OCI-LY3 (cell line): Measurements from ENCODE around the gene STK39.

Experiments used
- H2AFZ ChIP-seq: fragments of 200-600, 300-600 bp; shearing (Covaris generic); 2 replicates; pipeline ENCODE4 v1.6.0; 2014; ENCODE audit warnings: antibody characterized with exemption, low read depth, low read length
- H3K27ac ChIP-seq: fragments of 200-600, 300-600 bp; sonication (generic); 2 replicates; pipeline ENCODE4 v1.5.1; 2014; ENCODE audit warnings: mild to moderate bottlenecking, low read length, moderate library complexity, mixed read lengths
- H3K27me3 ChIP-seq: fragments of 200-600, 300-600 bp; sonication (generic); 2 replicates; pipeline ENCODE4 v1.6.1; 2014; ENCODE audit warnings: low read depth, low read length, mixed read lengths
- H3K36me3 ChIP-seq: fragments of 200-600, 300-600 bp; sonication (generic); replicated peaks from 2 replicates; pipeline ENCODE3; 2014; ENCODE audit warnings: low read depth, low read length, mixed read lengths
- H3K4me1 ChIP-seq: fragments of 300-600, 200-600 bp; sonication (generic); 2 replicates; pipeline ENCODE4 v1.6.1; 2014; ENCODE audit warnings: low read length, mixed read lengths
- H3K4me2 ChIP-seq: fragments of 200-600, 300-600 bp; sonication (generic); 2 replicates; pipeline ENCODE4 v1.6.1; 2014; ENCODE audit warnings: low read length, mixed read lengths
- H3K4me3 ChIP-seq: fragments of 300-600, 200-600 bp; sonication (generic); 2 replicates; pipeline ENCODE4 v1.5.1; 2014; ENCODE audit warnings: antibody characterized with exemption, mild to moderate bottlenecking, low read length, moderate library complexity
- H3K79me2 ChIP-seq: fragments of 300-600, 200-600 bp; shearing (Covaris generic); 2 replicates; pipeline ENCODE4 v1.6.1; 2014; ENCODE audit warnings: mild to moderate bottlenecking, low read length, mixed read lengths
- H3K9ac ChIP-seq: fragments of 300-600, 200-600 bp; shearing (Covaris generic); 2 replicates; pipeline ENCODE4 v1.6.0; 2014; ENCODE audit warnings: mild to moderate bottlenecking, low read length, moderate library complexity
- H3K9me3 ChIP-seq: fragments of 200-600, 300-600 bp; shearing (Covaris generic); 2 replicates; pipeline ENCODE4 v1.6.1; 2014; ENCODE audit warnings: low read length, mixed read lengths; ENCODE audit not compliant: insufficient read depth
- H4K20me1 ChIP-seq: fragments of 200-600, 300-600 bp; sonication (generic); 2 replicates; pipeline ENCODE4 v1.6.1; 2016; ENCODE audit warnings: low read length, mixed read lengths; ENCODE audit not compliant: insufficient read depth
- EZH2phosphoT487 ChIP-seq: fragments of 200-600 bp; shearing (Covaris generic); IDR thresholded peaks from 2 replicates; pipeline ENCODE4 v1.6.1; 2018; ENCODE audit warnings: antibody characterized with exemption, mixed run types, low read depth
- TF ChIP-seq, protein P1 (sequence below): fragments of 200-600, 300-600 bp; sonication (generic); IDR thresholded peaks from 2 replicates; pipeline ENCODE4 v1.5.1; 2014; ENCODE audit warnings: antibody characterized with exemption, low read length, low read depth

STK39 gene

GRCh38 chr2:168156661-168157060, 90.7 kb downstream of the STK39 start:
- no peaks in the 10 kb centered on the region for H3K4me1 ChIP-seq
- H4K20me1 ChIP-seq = no peaks in the 10 kb centered on the region
- H3K36me3 ChIP-seq = no peaks in the 10 kb centered on the region
- TF ChIP-seq EZH2phosphoT487 = no peak
- TF ChIP-seq, protein P1, sequence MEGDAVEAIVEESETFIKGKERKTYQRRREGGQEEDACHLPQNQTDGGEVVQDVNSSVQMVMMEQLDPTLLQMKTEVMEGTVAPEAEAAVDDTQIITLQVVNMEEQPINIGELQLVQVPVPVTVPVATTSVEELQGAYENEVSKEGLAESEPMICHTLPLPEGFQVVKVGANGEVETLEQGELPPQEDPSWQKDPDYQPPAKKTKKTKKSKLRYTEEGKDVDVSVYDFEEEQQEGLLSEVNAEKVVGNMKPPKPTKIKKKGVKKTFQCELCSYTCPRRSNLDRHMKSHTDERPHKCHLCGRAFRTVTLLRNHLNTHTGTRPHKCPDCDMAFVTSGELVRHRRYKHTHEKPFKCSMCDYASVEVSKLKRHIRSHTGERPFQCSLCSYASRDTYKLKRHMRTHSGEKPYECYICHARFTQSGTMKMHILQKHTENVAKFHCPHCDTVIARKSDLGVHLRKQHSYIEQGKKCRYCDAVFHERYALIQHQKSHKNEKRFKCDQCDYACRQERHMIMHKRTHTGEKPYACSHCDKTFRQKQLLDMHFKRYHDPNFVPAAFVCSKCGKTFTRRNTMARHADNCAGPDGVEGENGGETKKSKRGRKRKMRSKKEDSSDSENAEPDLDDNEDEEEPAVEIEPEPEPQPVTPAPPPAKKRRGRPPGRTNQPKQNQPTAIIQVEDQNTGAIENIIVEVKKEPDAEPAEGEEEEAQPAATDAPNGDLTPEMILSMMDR = no peak
- H3K4me2 ChIP-seq = no peak overlapping the region
- H2AFZ ChIP-seq = no peak overlapping the region
- H3K79me2 ChIP-seq = no peaks in the 10 kb centered on the region
- H3K9me3 ChIP-seq = no peaks in the 10 kb centered on the region
- no peaks in the 10 kb centered on the region for H3K27me3 ChIP-seq
- no peak overlapping the region for H3K27ac ChIP-seq
- no peak overlapping the region for H3K4me3 ChIP-seq
- no peak overlapping the region for H3K9ac ChIP-seq

- no peaks in the 10 kb centered on the region for H4K20me1 ChIP-seq
- H3K36me3 ChIP-seq = no peaks in the 10 kb centered on the region
- H3K79me2 ChIP-seq = no peaks in the 10 kb centered on the region
- H2AFZ ChIP-seq = no peak overlapping the region
- H3K4me1 ChIP-seq = no peaks in the 10 kb centered on the region
- no peak overlapping the region for H3K27ac ChIP-seq
- no peak overlapping the region for H3K9ac ChIP-seq
- no peaks in the 10 kb centered on the region for H3K27me3 ChIP-seq
- TF ChIP-seq EZH2phosphoT487 = no peak
- TF ChIP-seq, protein P1 = no peak
- no peak overlapping the region for H3K4me3 ChIP-seq
- no peaks in the 10 kb centered on the region for H3K9me3 ChIP-seq
- H3K4me2 ChIP-seq = no peak overlapping the region
These were observed 91.7 kb downstream of the STK39 start for GRCh38 chr2:168155680-168156079.

DNA sequence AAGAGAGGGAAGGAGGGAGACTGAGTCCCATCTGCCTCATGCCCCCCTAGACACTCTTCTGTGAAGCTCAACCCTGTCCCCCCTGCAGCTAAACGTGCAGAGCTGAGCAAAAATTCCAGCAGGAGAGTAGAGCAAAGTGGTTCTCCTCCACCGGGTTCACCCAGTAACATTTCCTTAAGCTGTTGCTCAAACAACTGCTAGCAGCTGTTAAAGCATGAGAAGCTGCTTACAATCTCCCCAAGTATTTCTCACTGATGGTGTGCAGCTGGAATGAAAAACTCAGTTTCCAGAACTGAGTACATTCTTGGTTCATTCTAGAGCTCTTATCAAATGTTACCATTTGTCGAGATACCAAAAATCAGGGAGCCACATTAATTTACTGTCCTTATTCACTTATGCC, 92.3 kb downstream of the STK39 start:
- Histone ChIP-seq H3K9ac (no peak overlapping the region), H3K27me3 (no peaks in the 10 kb centered on the region), H4K20me1 (no peaks in the 10 kb centered on the region), H3K4me2 (no peak overlapping the region), H3K4me3 (no peak overlapping the region), H2AFZ (no peak overlapping the region), H3K4me1 (no peaks in the 10 kb centered on the region), H3K27ac (no peak overlapping the region), H3K9me3 (no peaks in the 10 kb centered on the region), H3K79me2 (no peaks in the 10 kb centered on the region), H3K36me3 (no peaks in the 10 kb centered on the region)
- TF ChIP-seq, protein P1 = no peak
- no peak for TF ChIP-seq EZH2phosphoT487

GRCh38 chr2:168152902-168153530, 94.4 kb downstream of the STK39 start:
- TF ChIP-seq, protein P1 = no peak
- Histone ChIP-seq H3K4me2 (no peak overlapping the region), H4K20me1 (no peaks in the 10 kb centered on the region), H3K4me3 (no peak overlapping the region), H3K36me3 (no peaks in the 10 kb centered on the region), H3K79me2 (no peaks in the 10 kb centered on the region), H3K9me3 (no peaks in the 10 kb centered on the region), H3K9ac (no peak overlapping the region), H2AFZ (no peak overlapping the region), H3K27me3 (no peaks in the 10 kb centered on the region), H3K27ac (no peak overlapping the region), H3K4me1 (no peaks in the 10 kb centered on the region)
